H9 (cell line): ENCODE measurements around the gene FOXQ1. TPM values are rescaled to one million over a fixed set of nuclear protein-coding genes. Genes with fewer than 3 reads are reported as not detected.

ENCODE experiments used
- DNase-seq: peaks from one replicate; pipeline ENCODE4 v3.0.0-alpha.2; 2017
- H2AFZ ChIP-seq: one replicate; pipeline ENCODE4 v1.6.1; 2013; ENCODE audit warnings: mild to moderate bottlenecking, low read length, control low read depth, moderate library complexity
- H2AK5ac ChIP-seq: 2 replicates; pipeline ENCODE4 v1.6.1; 2013; ENCODE audit warnings: low read length, control low read depth, mixed read lengths; ENCODE audit not compliant: insufficient read length
- H2BK120ac ChIP-seq: one replicate; pipeline ENCODE4 v1.6.1; 2013; ENCODE audit warnings: low read depth, mild to moderate bottlenecking, low read length, control low read depth, inconsistent platforms; ENCODE audit not compliant: poor library complexity, severe bottlenecking
- H2BK12ac ChIP-seq: 2 replicates; pipeline ENCODE4 v1.6.1; 2013; ENCODE audit warnings: low read length, control low read depth, mixed read lengths, low read depth; ENCODE audit not compliant: insufficient read length
- H2BK15ac ChIP-seq: 2 replicates; pipeline ENCODE4 v1.6.1; 2013; ENCODE audit warnings: low read depth, low read length, control low read depth
- H2BK20ac ChIP-seq: one replicate; pipeline ENCODE4 v1.6.1; 2013; ENCODE audit warnings: low read depth, mild to moderate bottlenecking, low read length, control low read depth, inconsistent platforms; ENCODE audit not compliant: poor library complexity, severe bottlenecking
- H2BK5ac ChIP-seq: 2 replicates; pipeline ENCODE4 v1.6.1; 2013; ENCODE audit warnings: low read length, control low read depth, mixed read lengths; ENCODE audit not compliant: insufficient read length
- H3K14ac ChIP-seq: 2 replicates; pipeline ENCODE4 v1.6.1; 2013; ENCODE audit warnings: low read length, control low read depth; ENCODE audit not compliant: insufficient read depth
- H3K18ac ChIP-seq: 2 replicates; pipeline ENCODE4 v1.6.1; 2013; ENCODE audit warnings: low read depth, mild to moderate bottlenecking, mixed read lengths, low read length, control low read depth; ENCODE audit not compliant: insufficient read length
- H3K23ac ChIP-seq: 2 replicates; pipeline ENCODE4 v1.6.1; 2013; ENCODE audit warnings: low read length, control low read depth, mixed read lengths, low read depth; ENCODE audit not compliant: insufficient read length
- H3K23me2 ChIP-seq: 2 replicates; pipeline ENCODE4 v1.6.1; 2013; ENCODE audit warnings: low read depth, mild to moderate bottlenecking, mixed read lengths, low read length, control low read depth; ENCODE audit not compliant: insufficient read length, poor library complexity, severe bottlenecking
- H3K27ac ChIP-seq: 2 replicates; pipeline ENCODE4 v1.5.1; 2013; ENCODE audit warnings: low read length, control low read depth, mixed read lengths, low read depth; ENCODE audit not compliant: insufficient read length
- H3K27me3 ChIP-seq: 2 replicates; pipeline ENCODE4 v1.6.1; 2013; ENCODE audit warnings: low read length, control low read depth, inconsistent platforms; ENCODE audit not compliant: insufficient read depth
- H3K4ac ChIP-seq: 2 replicates; pipeline ENCODE4 v1.6.1; 2013; ENCODE audit warnings: low read depth, mild to moderate bottlenecking, control low read depth, inconsistent platforms, low read length, moderate library complexity
- H3K4me1 ChIP-seq: 2 replicates; pipeline ENCODE4 v1.6.1; 2013; ENCODE audit warnings: low read length, control low read depth, inconsistent platforms; ENCODE audit not compliant: insufficient read depth
- H3K4me2 ChIP-seq: 2 replicates; pipeline ENCODE4 v1.6.1; 2013; ENCODE audit warnings: low read length, control low read depth, mixed read lengths; ENCODE audit not compliant: insufficient read length, insufficient read depth
- H3K56ac ChIP-seq: 2 replicates; pipeline ENCODE4 v1.6.1; 2013; ENCODE audit warnings: low read depth, mild to moderate bottlenecking, mixed read lengths, low read length, control low read depth; ENCODE audit not compliant: insufficient read length
- H3K79me1 ChIP-seq: 2 replicates; pipeline ENCODE4 v1.6.1; 2013; ENCODE audit warnings: low read depth, mild to moderate bottlenecking, moderate library complexity, low read length, control low read depth, inconsistent platforms; ENCODE audit not compliant: insufficient read depth, poor library complexity, severe bottlenecking
- H3K79me2 ChIP-seq: 2 replicates; pipeline ENCODE4 v1.6.1; 2013; ENCODE audit warnings: low read length, control low read depth, inconsistent platforms; ENCODE audit not compliant: insufficient read depth
- H3K9ac ChIP-seq: 2 replicates; pipeline ENCODE4 v1.6.1; 2013; ENCODE audit warnings: low read length, control low read depth, mixed read lengths; ENCODE audit not compliant: insufficient read length; ENCODE audit errors: extremely low read depth
- H3K9me3 ChIP-seq: one replicate; pipeline ENCODE4 v1.6.1; 2013; ENCODE audit warnings: low read depth, low read length, inconsistent platforms; ENCODE audit not compliant: control insufficient read depth
- H3T11ph ChIP-seq: one replicate; pipeline ENCODE4 v1.6.1; 2013; ENCODE audit warnings: mild to moderate bottlenecking, low read length, control low read depth, inconsistent platforms
- H4K20me1 ChIP-seq: one replicate; pipeline ENCODE4 v1.6.1; 2013; ENCODE audit not compliant: control insufficient read depth, insufficient read length, insufficient read depth
- H4K5ac ChIP-seq: 2 replicates; pipeline ENCODE4 v1.6.1; 2013; ENCODE audit warnings: low read depth, mild to moderate bottlenecking, mixed read lengths, low read length, control low read depth; ENCODE audit not compliant: insufficient read length
- H4K8ac ChIP-seq: replicated peaks from 2 replicates; pipeline ENCODE4 v1.6.1; 2013; ENCODE audit warnings: low read length, control low read depth, mixed read lengths, low read depth; ENCODE audit not compliant: insufficient read length
- H4K91ac ChIP-seq: 2 replicates; pipeline ENCODE4 v1.6.1; 2013; ENCODE audit warnings: low read depth, mild to moderate bottlenecking, moderate library complexity, mixed read lengths, low read length, control low read depth; ENCODE audit not compliant: insufficient read length
- H3K27ac Mint-ChIP-seq, 3 experiments: 2 replicates in 2 of 3; 3 replicates in 1 of 3; pipeline ENCODE4 v1.8.0; 2020 to 2021; ENCODE audit warnings: mixed read lengths in 3 of 3, mild to moderate bottlenecking in 1 of 3, moderate library complexity in 1 of 3
- H3K27me3 Mint-ChIP-seq: 2 replicates; pipeline ENCODE4 v1.8.0; 2021; ENCODE audit warnings: low read depth, mild to moderate bottlenecking, moderate library complexity, mixed read lengths
- H3K36me3 Mint-ChIP-seq, 3 experiments: 2 replicates in 2 of 3; 3 replicates in 1 of 3; pipeline ENCODE4 v1.8.0; 2020 to 2021; ENCODE audit warnings: low read depth in 3 of 3, mixed read lengths in 3 of 3; ENCODE audit not compliant: insufficient read depth in 1 of 3
- H3K4me1 Mint-ChIP-seq, 2 experiments: 2 replicates each; pipeline ENCODE4 v1.8.0; 2020; ENCODE audit warnings: mixed read lengths in 2 of 2
- H3K4me3 Mint-ChIP-seq, 2 experiments: 2 replicates in 1 of 2; 3 replicates in 1 of 2; pipeline ENCODE4 v1.8.0; 2020 to 2021; ENCODE audit warnings: mild to moderate bottlenecking in 2 of 2, mixed read lengths in 2 of 2, moderate library complexity in 1 of 2
- H3K9me3 Mint-ChIP-seq, 2 experiments: 2 replicates in 1 of 2; 3 replicates in 1 of 2; pipeline ENCODE4 v1.8.0; 2020; ENCODE audit warnings: mild to moderate bottlenecking in 2 of 2, mixed read lengths in 2 of 2, moderate library complexity in 1 of 2
- WGBS: extraction: QIAGEN DNeasy Blood & Tissue Kit; methylation state at CpG from one replicate; pipeline ENCODE4 v1.1.7; 2013; ENCODE audit warnings: missing lambda C conversion rate, low lambda C conversion rate, mixed read lengths; ENCODE audit not compliant: insufficient read length; ENCODE audit errors: extremely low coverage; 5-methylcytosine and 5-hydroxymethylcytosine counted together
- total RNA-seq: library from RNA; stranded (reverse); gene quantifications from 2 replicates; pipeline ENCODE4 v1.2.1, GENCODE V29; 2021
- TF ChIP-seq, protein P1 (sequence below): fragments of 200-600 bp; sonication (generic); conservative IDR thresholded peaks from 3 replicates; pipeline ENCODE4 v1.8.0; 2021; ENCODE audit warnings: antibody characterized with exemption, mild to moderate bottlenecking

Gene FOXQ1
- total RNA-seq, 1 experiment from 2014 or later, result 0.15 TPM

DNA sequence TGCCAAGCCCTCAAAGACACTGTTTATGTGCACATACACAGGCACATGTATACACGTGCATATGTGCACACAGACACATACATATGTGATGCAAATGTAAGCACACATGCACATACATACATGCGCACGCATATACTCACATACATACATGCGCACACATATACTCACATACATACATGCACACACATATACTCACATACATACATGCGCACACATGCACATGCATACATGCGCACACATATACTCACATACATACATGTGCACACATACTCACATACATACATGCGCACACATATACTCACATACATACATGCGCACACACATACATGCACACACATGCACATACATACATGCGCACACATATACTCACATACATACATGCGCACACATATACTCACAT is 20.5 kb upstream of the FOXQ1 start:
- Histone ChIP-seq H3K14ac (no peak overlapping the region), H4K8ac (no peak overlapping the region), H3K9me3 (no peaks in the 10 kb centered on the region), H2BK12ac (no peak overlapping the region), H3T11ph (no peak overlapping the region), H3K27ac (no peak overlapping the region), H3K18ac (no peak overlapping the region), H2BK20ac (no peak overlapping the region), H3K23me2 (no peaks in the 10 kb centered on the region), H4K20me1 (no peaks in the 10 kb centered on the region), H2BK5ac (no peak overlapping the region), H3K9ac (no peak overlapping the region), H3K79me2 (no peaks in the 10 kb centered on the region), H3K4ac (no peak overlapping the region), H2AFZ (no peak overlapping the region), H3K23ac (no peak overlapping the region), H3K79me1 (no peaks in the 10 kb centered on the region), H3K27me3 (no peaks in the 10 kb centered on the region), H2BK120ac (no peak overlapping the region), H2BK15ac (no peak overlapping the region), H3K56ac (no peak overlapping the region), H4K91ac (no peak overlapping the region), H3K4me2 (no peak overlapping the region), H3K4me1 (no peaks in the 10 kb centered on the region), H2AK5ac (no peak overlapping the region), H4K5ac (no peak overlapping the region)
- no peaks in the 10 kb centered on the region; a peak in 1 of 7 replicates for H3K36me3 Mint-ChIP-seq
- H3K4me3 Mint-ChIP-seq, result no peak overlapping the region
- H3K27ac Mint-ChIP-seq, result no peak overlapping the region; a peak in 1 of 7 replicates
- H3K4me1 Mint-ChIP-seq, result no peaks in the 10 kb centered on the region
- no peaks in the 10 kb centered on the region; a peak in 2 of 5 replicates for H3K9me3 Mint-ChIP-seq
- DNase-seq, result no peak
- TF ChIP-seq, protein P1, sequence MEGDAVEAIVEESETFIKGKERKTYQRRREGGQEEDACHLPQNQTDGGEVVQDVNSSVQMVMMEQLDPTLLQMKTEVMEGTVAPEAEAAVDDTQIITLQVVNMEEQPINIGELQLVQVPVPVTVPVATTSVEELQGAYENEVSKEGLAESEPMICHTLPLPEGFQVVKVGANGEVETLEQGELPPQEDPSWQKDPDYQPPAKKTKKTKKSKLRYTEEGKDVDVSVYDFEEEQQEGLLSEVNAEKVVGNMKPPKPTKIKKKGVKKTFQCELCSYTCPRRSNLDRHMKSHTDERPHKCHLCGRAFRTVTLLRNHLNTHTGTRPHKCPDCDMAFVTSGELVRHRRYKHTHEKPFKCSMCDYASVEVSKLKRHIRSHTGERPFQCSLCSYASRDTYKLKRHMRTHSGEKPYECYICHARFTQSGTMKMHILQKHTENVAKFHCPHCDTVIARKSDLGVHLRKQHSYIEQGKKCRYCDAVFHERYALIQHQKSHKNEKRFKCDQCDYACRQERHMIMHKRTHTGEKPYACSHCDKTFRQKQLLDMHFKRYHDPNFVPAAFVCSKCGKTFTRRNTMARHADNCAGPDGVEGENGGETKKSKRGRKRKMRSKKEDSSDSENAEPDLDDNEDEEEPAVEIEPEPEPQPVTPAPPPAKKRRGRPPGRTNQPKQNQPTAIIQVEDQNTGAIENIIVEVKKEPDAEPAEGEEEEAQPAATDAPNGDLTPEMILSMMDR, result no peak
- peaks cover 23% of the 10 kb centered on the region for H3K27me3 Mint-ChIP-seq
- no CpG with 5 or more reads among the region's 10 CpGs for WGBS
